Large intestine (tissue), 12 donors: ENCODE data around the gene CPNE6. TPM values are rescaled to one million over a fixed set of nuclear protein-coding genes. Genes with fewer than 3 reads are reported as not detected.
"Not testable (repeated sequence)": the region's sequence is repeated elsewhere in the genome, so short reads cannot be mapped to it uniquely, and the experiment has no call there.

Experiments used
- DNase-seq, 2 donors: peaks; one replicate each; pipeline versions ENCODE4 v3.0.0 to v3.0.0-alpha.2; 2013
- H3K27ac ChIP-seq: one replicate; pipeline ENCODE4 v1.5.1; 2013; ENCODE audit warnings: low read length
- H3K27me3 ChIP-seq: 2 replicates; pipeline ENCODE4 v1.6.1; 2013; ENCODE audit warnings: low read length; ENCODE audit not compliant: control insufficient read depth, insufficient read depth
- H3K36me3 ChIP-seq: 2 replicates; pipeline ENCODE4 v1.6.1; 2013; ENCODE audit warnings: low read length; ENCODE audit not compliant: control insufficient read depth, insufficient read depth
- H3K4me1 ChIP-seq: one replicate; pipeline ENCODE4 v1.6.1; 2013; ENCODE audit warnings: low read length; ENCODE audit not compliant: control insufficient read depth, insufficient read depth
- H3K4me3 ChIP-seq: one replicate; pipeline ENCODE4 v1.5.1; 2013; ENCODE audit warnings: low read length
- H3K9me3 ChIP-seq: one replicate; pipeline ENCODE4 v1.6.1; 2013; ENCODE audit warnings: mild to moderate bottlenecking, low read depth, low read length, moderate library complexity; ENCODE audit not compliant: control insufficient read depth
- WGBS: methylation state at CpG from one replicate; pipeline ENCODE4 v1.1.5; 2013; ENCODE audit warnings: low lambda C conversion rate; ENCODE audit not compliant: insufficient coverage; 5-methylcytosine and 5-hydroxymethylcytosine counted together
- long read RNA-seq, 11 donors: transcript quantifications; one replicate each; lab custom pipeline, GENCODE V29; 2026
- polyA plus RNA-seq: library from polyadenylated mRNA; unstranded; fragments of 120-200 nt; gene quantifications from one replicate; pipeline ENCODE4 v1.2.1, GENCODE V29; 2013

Gene CPNE6
- polyA plus RNA-seq, result 0.31 TPM
- long read RNA-seq, donor 1, result 0 reads
- long read RNA-seq, donor 2, result 0 reads
- long read RNA-seq, donor 3, result 0 reads
- long read RNA-seq, donor 4, result 0 reads
- long read RNA-seq, donor 5, result 0 reads
- long read RNA-seq, donor 6, result 0 reads
- long read RNA-seq, donor 7, result 0 reads
- long read RNA-seq, donor 8, result 0 reads
- long read RNA-seq, donor 9, result 0 reads
- long read RNA-seq, donor 10, result 0 reads
- long read RNA-seq, donor 11, result 0 reads

DNA sequence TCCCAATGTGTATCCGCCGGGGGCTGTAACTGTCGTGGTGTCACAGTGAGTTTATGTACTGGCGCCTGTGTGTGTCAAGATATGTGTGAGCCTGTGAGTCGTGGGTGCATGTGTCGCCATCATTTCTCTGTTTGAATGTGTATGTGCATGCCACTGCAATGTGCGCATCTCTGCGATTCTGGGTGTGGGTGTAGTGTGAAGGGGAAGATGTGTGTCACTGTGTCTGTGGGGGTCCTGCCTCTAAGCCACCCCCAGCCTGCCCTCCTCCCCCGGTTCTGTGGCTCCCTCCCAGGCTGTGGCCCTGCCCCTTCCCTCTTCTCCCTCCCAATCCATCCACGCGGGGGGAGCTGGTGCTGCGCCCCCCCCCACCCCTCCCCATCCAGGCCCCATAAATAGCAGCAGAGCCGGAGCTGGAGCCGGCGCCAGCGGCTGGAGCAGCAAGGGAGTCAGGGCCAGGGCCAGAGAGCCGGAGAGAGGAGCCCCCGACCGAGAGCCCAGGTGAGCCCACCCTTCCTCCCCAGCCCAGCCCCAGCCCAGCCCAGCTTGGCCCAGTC, at the start of gene CPNE6:
Gene CPNE6 (plus strand): TSS at position 419 of the 554 bp plus-strand sequence. CDS start 1,375 bp downstream, outside the sequence.
- no peaks in the 10 kb centered on the region for H3K27me3 ChIP-seq
- no peak for DNase-seq
- WGBS, result no CpG with 5 or more reads among the region's 19 CpGs
- no peak within 1 kb of the TSS for H3K4me3 ChIP-seq
- H3K4me1 ChIP-seq, result peaks cover 49% of the 10 kb centered on the region
- H3K27ac ChIP-seq, result no peak within 1 kb of the TSS
- H3K9me3 ChIP-seq, result no peaks in the 10 kb centered on the region
- H3K36me3 ChIP-seq, result no peaks in the 10 kb centered on the region

DNA sequence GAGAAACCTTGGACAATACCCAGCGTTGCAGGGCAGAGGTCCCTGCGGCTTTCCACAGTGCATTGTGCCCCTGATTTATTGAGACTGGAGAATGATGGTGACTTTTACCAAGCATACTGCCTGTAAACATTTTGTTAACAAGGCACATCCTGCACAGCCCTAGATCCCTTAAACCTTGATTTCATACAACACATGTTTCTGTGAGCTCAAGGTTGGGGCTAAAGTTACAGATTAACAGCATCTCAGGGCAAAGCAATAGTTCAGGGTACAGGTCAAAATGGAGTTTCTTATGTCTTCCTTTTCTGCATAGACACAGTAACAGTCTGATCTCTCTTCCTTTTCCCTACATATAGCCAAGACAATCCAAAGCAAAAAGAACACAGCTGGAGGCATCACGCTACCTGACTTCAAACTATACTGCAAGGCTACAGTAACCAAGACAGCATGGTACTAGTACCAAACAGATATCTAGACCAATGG, 46.4 kb upstream of the CPNE6 start:
- H3K4me1 ChIP-seq, result not testable (repeated sequence)

GRCh38 chr14:24029687-24030086, 41.7 kb upstream of the CPNE6 start:
- DNase-seq, H3K27ac ChIP-seq: not testable (repeated sequence)
- no CpG with 5 or more reads among the region's 3 CpGs for WGBS

More for the DNA sequence above, 46.4 kb upstream of the CPNE6 start:
- H3K27me3 ChIP-seq, DNase-seq, H3K27ac ChIP-seq, H3K4me3 ChIP-seq, H3K36me3 ChIP-seq, H3K9me3 ChIP-seq: not testable (repeated sequence)
- WGBS, result no CpG with 5 or more reads among the region's 3 CpGs

DNA sequence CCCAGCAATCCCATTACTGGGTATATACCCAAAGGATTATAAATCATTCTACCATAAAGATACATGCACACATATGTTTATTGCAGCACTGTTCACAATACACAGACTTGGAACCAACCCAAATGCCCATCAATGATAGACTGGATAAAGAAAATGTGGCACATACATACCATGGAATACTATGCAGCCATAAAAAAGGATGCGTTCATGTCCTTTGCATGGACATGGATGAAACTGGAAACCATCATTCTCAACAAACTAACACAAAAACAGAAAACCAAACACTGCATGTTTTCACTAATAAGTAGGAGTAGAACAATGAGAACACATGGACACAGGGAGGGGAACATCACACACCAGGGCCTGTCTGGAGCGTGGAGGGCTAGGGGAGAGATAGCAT, 40.0 kb upstream of the CPNE6 start:
- DNase-seq, H3K4me3 ChIP-seq, H3K27me3 ChIP-seq, H3K27ac ChIP-seq, H3K9me3 ChIP-seq, H3K4me1 ChIP-seq, H3K36me3 ChIP-seq: not testable (repeated sequence)
- no CpG with 5 or more reads among the region's 2 CpGs for WGBS

More at GRCh38 chr14:24029687-24030086, 41.7 kb upstream of the CPNE6 start:
- H3K27me3 ChIP-seq, H3K4me3 ChIP-seq, H3K9me3 ChIP-seq, H3K36me3 ChIP-seq, H3K4me1 ChIP-seq: not testable (repeated sequence)

DNA sequence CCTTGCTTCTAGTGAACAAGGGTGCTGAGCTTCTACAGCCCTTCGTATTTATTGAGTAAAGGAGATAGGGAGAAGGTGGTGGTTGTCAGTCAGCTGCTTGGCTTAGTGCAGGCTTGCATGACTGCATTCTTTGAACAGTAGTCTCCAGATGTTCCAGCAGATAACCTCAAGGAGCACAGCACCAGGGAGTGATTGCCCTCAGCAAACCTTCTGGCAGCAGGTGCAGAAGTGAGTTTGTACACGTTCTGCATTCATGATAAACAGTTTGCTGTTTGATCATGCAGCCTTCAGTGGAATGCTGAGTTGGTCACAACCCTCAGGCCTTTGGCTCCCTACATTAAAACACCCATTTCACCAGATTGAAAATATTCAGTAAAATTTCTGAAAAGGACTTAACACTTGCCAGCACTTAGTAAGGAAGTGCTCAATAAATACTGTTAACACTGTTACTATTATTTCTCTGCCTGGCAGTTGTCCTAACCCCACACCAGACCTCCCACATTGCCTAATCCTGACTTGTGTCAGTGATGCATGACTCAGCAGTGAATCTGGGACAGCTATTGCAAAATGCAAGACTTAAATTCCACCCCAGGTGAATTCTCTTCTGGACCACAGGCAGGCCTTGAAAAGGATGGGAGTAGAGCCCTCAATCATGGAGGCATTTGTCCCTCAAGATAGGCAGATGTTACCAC, 38.5 kb upstream of the CPNE6 start:
- no peak for DNase-seq
- Histone ChIP-seq H3K36me3 (no peaks in the 10 kb centered on the region), H3K27me3 (no peaks in the 10 kb centered on the region), H3K4me1 (peaks cover 11% of the 10 kb centered on the region), H3K27ac (no peak overlapping the region), H3K4me3 (no peak overlapping the region), H3K9me3 (no peaks in the 10 kb centered on the region)
- no CpG with 5 or more reads among the region's 2 CpGs for WGBS

DNA sequence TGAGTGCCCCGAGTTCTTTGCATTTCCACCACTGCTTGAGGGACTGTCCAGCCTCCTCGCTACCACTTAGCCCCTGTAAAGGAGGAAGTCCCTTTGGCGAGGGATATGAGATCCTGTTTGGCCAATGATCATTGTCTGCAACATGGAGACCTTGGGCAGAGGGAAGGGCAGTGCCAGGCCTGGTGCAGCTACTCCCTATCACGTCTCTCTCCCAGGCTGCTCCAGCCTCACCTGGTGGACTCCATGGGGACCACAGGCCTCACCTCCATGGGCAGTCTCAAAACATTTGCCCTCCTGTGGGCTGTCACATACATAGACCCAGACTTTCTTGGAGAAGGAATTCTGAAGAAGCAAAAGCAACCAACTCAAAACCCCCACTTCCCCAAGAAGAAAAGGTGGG, 35.6 kb upstream of the CPNE6 start:
- Histone ChIP-seq H3K27ac (peak overlapping the region; percentile 93), H3K4me3 (peak overlapping the region; percentile 67), H3K4me1 (peaks cover 27% of the 10 kb centered on the region)
- not testable (repeated sequence) for H3K36me3 ChIP-seq, H3K27me3 ChIP-seq, H3K9me3 ChIP-seq
- DNase-seq, result peak in 1 of 2 donors; percentile 46
- no CpG with 5 or more reads among the region's 4 CpGs for WGBS

- no CpG with 5 or more reads among the region's 50 CpGs for WGBS
- Histone ChIP-seq H3K4me3 (peak overlapping the region; percentile 67), H3K9me3 (no peaks in the 10 kb centered on the region)
Measured at GRCh38 chr14:24036169-24036962, 35.0 kb upstream of the CPNE6 start.

DNA sequence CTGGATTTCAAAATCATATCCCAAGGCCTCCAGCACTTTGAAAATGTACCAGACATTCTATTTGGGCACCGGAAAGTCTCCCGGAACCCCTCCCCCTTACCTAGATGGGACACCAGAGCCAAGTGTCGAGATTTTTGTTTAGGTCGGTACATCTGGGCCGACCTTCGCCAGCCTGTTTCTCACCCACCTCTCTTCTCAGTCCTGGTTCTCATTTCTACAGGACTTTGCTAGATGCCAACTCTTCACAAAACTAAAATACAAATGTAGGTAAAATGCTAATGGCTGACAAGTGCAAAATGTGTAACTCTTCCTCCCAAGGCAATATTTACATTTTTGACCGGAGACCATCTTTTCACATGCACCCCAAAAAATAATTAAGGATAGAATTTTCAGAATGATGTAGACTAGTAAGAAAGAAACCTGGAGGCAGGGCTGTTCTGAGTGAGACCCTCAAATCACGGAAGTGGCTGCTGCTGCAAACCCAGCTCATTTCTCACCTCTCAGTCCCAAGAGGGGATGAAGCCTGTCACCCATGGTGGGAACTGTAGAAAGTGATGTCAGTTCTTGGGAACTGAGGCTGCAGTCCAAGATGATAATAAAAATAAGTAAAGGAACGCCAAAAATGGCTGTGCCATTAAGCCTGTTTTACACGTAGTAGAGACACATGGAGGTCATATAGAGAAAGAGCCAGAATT, 34.3 kb upstream of the CPNE6 start:
- H3K36me3 ChIP-seq, H3K27me3 ChIP-seq, H3K9me3 ChIP-seq, DNase-seq: not testable (repeated sequence)
- no CpG with 5 or more reads among the region's 10 CpGs for WGBS
- Histone ChIP-seq H3K4me1 (peaks cover 27% of the 10 kb centered on the region), H3K27ac (peak overlapping the region; percentile 93), H3K4me3 (peak overlapping the region; percentile 67)

More at GRCh38 chr14:24036169-24036962, 35.0 kb upstream of the CPNE6 start:
- H3K4me1 ChIP-seq, result peaks cover 27% of the 10 kb centered on the region
- no peaks in the 10 kb centered on the region for H3K36me3 ChIP-seq
- H3K27me3 ChIP-seq, result no peaks in the 10 kb centered on the region
- DNase-seq, result peak; percentile 79 to 94
- peak overlapping the region; percentile 93 for H3K27ac ChIP-seq

DNA sequence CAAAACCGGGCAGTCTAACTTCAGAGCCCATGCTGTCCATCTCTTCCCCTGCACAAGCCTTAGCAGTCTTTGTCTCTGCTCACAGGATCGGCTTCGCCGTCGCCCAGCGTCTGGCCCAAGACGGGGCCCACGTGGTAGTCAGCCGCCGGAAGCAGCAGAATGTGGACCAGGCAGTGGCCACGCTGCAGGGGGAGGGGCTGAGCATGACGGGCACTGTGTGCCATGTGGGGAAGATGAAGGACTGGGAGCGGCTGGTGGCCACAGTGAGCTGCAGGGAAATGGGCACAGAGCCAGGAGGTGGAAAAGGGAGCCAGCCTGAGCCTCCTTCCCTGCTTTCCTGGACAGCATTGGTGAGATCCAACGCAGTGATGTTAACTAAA, 33.7 kb upstream of the CPNE6 start:
- peaks cover 27% of the 10 kb centered on the region for H3K4me1 ChIP-seq
- WGBS, result no CpG with 5 or more reads among the region's 14 CpGs
- H3K4me3 ChIP-seq, result no peak overlapping the region
- H3K27ac ChIP-seq, result peak overlapping the region; percentile 58
- no peaks in the 10 kb centered on the region for H3K9me3 ChIP-seq
- H3K36me3 ChIP-seq, result no peaks in the 10 kb centered on the region
- no peaks in the 10 kb centered on the region for H3K27me3 ChIP-seq
- no peak for DNase-seq

GRCh38 chr14:24038686-24039085, 32.7 kb upstream of the CPNE6 start:
- peak overlapping the region; percentile 58 for H3K27ac ChIP-seq
- no peaks in the 10 kb centered on the region for H3K36me3 ChIP-seq
- peaks cover 27% of the 10 kb centered on the region for H3K4me1 ChIP-seq
- H3K9me3 ChIP-seq, result no peaks in the 10 kb centered on the region
- WGBS, result no CpG with 5 or more reads among the region's 2 CpGs
- H3K4me3 ChIP-seq, result no peak overlapping the region
- no peaks in the 10 kb centered on the region for H3K27me3 ChIP-seq
- no peak for DNase-seq
